ENCODE measurements around the gene SHOC1. TPM values are rescaled to one million over a fixed set of nuclear protein-coding genes. Genes with fewer than 3 reads are reported as not detected.

Gene SHOC1
- not detected in 2 replicates for total RNA-seq (2016; rRNA removed; fragmentation: Illumina TruSeq; extraction: Trizol)
- total RNA-seq (2016; cell fraction: cytosol; rRNA removed; fragmentation: Illumina TruSeq; extraction: Trizol; ENCODE audit: low read depth), result not detected in 2 replicates
- total RNA-seq (2016; cell fraction: insoluble cytoplasmic fraction; rRNA removed; fragmentation: Illumina TruSeq; extraction: Trizol), result not detected in 2 replicates
- not detected in 2 replicates for total RNA-seq (2016; cell fraction: membrane; rRNA removed; fragmentation: Illumina TruSeq; extraction: Trizol)
- not detected in 2 replicates for total RNA-seq (2016; cell fraction: nucleus; rRNA removed; fragmentation: Illumina TruSeq; extraction: Trizol)
- not detected in 2 replicates for polyA plus RNA-seq (2011; rRNA removed)
- polyA plus RNA-seq (2011; cell fraction: cytosol; rRNA removed), result not detected in 2 replicates
- polyA plus RNA-seq (2011; cell fraction: nucleus; rRNA removed), result not detected in 2 replicates
- not detected in 2 replicates for polyA plus RNA-seq (2012)
- not detected in 2 replicates for polyA plus RNA-seq (2016; cell fraction: cytosol; fragmentation: Illumina TruSeq; extraction: Trizol; ENCODE audit: low read depth)
- not detected in 2 replicates for polyA plus RNA-seq (2016; cell fraction: insoluble cytoplasmic fraction; fragmentation: Illumina TruSeq; extraction: Trizol; ENCODE audit: low read depth)
- polyA plus RNA-seq (2016; cell fraction: membrane; fragmentation: Illumina TruSeq; extraction: Trizol; ENCODE audit: low read depth), result not detected in 2 replicates
- polyA plus RNA-seq (2016; cell fraction: nucleus; fragmentation: Illumina TruSeq; extraction: Trizol; ENCODE audit: insufficient read depth, low read depth), result not detected in 2 replicates
- polyA minus RNA-seq (2011; rRNA and poly(A)+ RNA removed; ENCODE audit: low replicate concordance), result 0.16 TPM in 1 of 2 replicates, not detected in the other
- polyA minus RNA-seq (2011; cell fraction: cytosol; rRNA and poly(A)+ RNA removed), result not detected in 2 replicates
- not detected in 2 replicates for polyA minus RNA-seq (2011; cell fraction: nucleus; rRNA and poly(A)+ RNA removed)
- percentile 1 among the genes with signal in this experiment for Bru-seq, nascent RNA
- percentile 2 among the genes with signal in this experiment for BruChase-seq, experiment 1, labeled RNA remaining after a 6-hour chase
- not detected for BruChase-seq, experiment 2, labeled RNA remaining after a 2-hour chase
- long read RNA-seq, experiment 1, result 0 reads
- long read RNA-seq, experiment 2, result 0 reads

GRCh38 chr9:111794835-111795556 is at the start of gene SHOC1:
Gene SHOC1 (minus strand): TSS chr9:111794937. CDS start chr9:111791418, 3,519 bp downstream.
- ChIA-PET POLR2A (no interaction called here), CTCF (ENCODE audit: low intra/inter-chr PET ratio, low total read pairs) (no interaction called here)
- in situ Hi-C loops (cut with HindIII; ENCODE audit: extremely low pct_ligation_motif_present, low pct_unique_long_range_greater_than_20kb), result no loop called here
- DNase-seq (ENCODE audit: low spot score) (no peak), ATAC-seq (no peak), FAIRE-seq (no peak)
- H3K36me3 ChIP-seq (replicated peaks in 1 of 2; ENCODE audit: control insufficient read depth in 1 of 2, insufficient read depth in 2 of 2, low read length in 2 of 2), result no peaks in the 10 kb centered on the region
- no peak within 1 kb of the TSS for H3K4me2 ChIP-seq (ENCODE audit: low read depth, low read length)
- no TSS peak for BruUV-seq (replicated peaks)
- no peak within 1 kb of the TSS for H3K27ac ChIP-seq (ENCODE audit: extremely low read length, insufficient read depth, low read length)
- TF ChIP-seq THRA (CRISPR knock-in tag; IDR thresholded peaks at IDR 0.05; ENCODE audit: borderline replicate concordance), result no peak
- no peak for TF ChIP-seq SETDB1 (CRISPR knock-in tag; IDR thresholded peaks at IDR 0.05; ENCODE audit: borderline replicate concordance)
- TF ChIP-seq SCMH1 (CRISPR knock-in tag; IDR thresholded peaks at IDR 0.05; ENCODE audit: borderline replicate concordance), result no peak
- no peak for TF ChIP-seq NPAS2 (CRISPR knock-in tag; IDR thresholded peaks at IDR 0.05; ENCODE audit: borderline replicate concordance)
- no peak for TF ChIP-seq FOXK1 (CRISPR knock-in tag; IDR thresholded peaks at IDR 0.05; ENCODE audit: borderline replicate concordance, low read depth)
- no peak for TF ChIP-seq HNRNPK (IDR thresholded peaks at IDR 0.05; ENCODE audit: low read depth, low read length, poor library complexity, severe bottlenecking)
- no peak for TF ChIP-seq ZNF776 (CRISPR knock-in tag; IDR thresholded peaks at IDR 0.05)
- no peak for TF ChIP-seq ZBTB38 (CRISPR knock-in tag; IDR thresholded peaks at IDR 0.05)
- TF ChIP-seq, protein P1, sequence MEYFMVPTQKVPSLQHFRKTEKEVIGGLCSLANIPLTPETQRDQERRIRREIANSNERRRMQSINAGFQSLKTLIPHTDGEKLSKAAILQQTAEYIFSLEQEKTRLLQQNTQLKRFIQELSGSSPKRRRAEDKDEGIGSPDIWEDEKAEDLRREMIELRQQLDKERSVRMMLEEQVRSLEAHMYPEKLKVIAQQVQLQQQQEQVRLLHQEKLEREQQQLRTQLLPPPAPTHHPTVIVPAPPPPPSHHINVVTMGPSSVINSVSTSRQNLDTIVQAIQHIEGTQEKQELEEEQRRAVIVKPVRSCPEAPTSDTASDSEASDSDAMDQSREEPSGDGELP (IDR thresholded peaks at IDR 0.05; ENCODE audit: borderline replicate concordance, low read depth), result no peak
- no peak within 1 kb of the TSS for H3K4me3 ChIP-seq (replicated peaks in 1 of 3; ENCODE audit: insufficient read depth in 1 of 3, low read depth in 2 of 3, low read length in 3 of 3)
- H3K79me2 ChIP-seq (ENCODE audit: insufficient read depth, low read length), result no peaks in the 10 kb centered on the region
- intact Hi-C loops (cut with micrococcal nuclease; ENCODE audit: unreplicated experiment), result no loop called here
- 83% methylated on average over 28 of the region's 29 CpGs for WGBS (ENCODE audit: low lambda C conversion rate)
- H3K9me3 ChIP-seq (ENCODE audit: low read length), result no peaks in the 10 kb centered on the region
- H4K20me1 ChIP-seq (ENCODE audit: insufficient read depth, low read length), result no peaks in the 10 kb centered on the region
- no peak within 1 kb of the TSS for H3K9ac ChIP-seq (ENCODE audit: insufficient read depth, low read depth, low read length)
- H2AFZ ChIP-seq (ENCODE audit: low read length), result no peak within 1 kb of the TSS
- no peaks in the 10 kb centered on the region for H3K4me1 ChIP-seq (ENCODE audit: insufficient read depth, low read length)
- H3K27me3 ChIP-seq (ENCODE audit: control insufficient read depth in 1 of 2, insufficient read depth in 2 of 2, low read length in 2 of 2), result no peaks in the 10 kb centered on the region

Measured in HepG2 (cell line).